Measurements from ENCODE around the gene MIA2.

GRCh38 chr14:39276005-39276404 lies 42.3 kb downstream of the MIA2 start:
- no peak for TF ChIP-seq EZH2 (IDR thresholded peaks at IDR 0.05; ENCODE audit: low read depth)
- TF ChIP-seq, protein P1, sequence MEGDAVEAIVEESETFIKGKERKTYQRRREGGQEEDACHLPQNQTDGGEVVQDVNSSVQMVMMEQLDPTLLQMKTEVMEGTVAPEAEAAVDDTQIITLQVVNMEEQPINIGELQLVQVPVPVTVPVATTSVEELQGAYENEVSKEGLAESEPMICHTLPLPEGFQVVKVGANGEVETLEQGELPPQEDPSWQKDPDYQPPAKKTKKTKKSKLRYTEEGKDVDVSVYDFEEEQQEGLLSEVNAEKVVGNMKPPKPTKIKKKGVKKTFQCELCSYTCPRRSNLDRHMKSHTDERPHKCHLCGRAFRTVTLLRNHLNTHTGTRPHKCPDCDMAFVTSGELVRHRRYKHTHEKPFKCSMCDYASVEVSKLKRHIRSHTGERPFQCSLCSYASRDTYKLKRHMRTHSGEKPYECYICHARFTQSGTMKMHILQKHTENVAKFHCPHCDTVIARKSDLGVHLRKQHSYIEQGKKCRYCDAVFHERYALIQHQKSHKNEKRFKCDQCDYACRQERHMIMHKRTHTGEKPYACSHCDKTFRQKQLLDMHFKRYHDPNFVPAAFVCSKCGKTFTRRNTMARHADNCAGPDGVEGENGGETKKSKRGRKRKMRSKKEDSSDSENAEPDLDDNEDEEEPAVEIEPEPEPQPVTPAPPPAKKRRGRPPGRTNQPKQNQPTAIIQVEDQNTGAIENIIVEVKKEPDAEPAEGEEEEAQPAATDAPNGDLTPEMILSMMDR (conservative IDR thresholded peaks at IDR 0.05), result no peak
